ACHN (cell line): Measurements from ENCODE around the gene ITPRIPL2.

ENCODE experiments used
- DNase-seq: peaks from one replicate; pipeline ENCODE4 v3.0.0-alpha.2; 2015
- in situ Hi-C: cut with HindIII; loops from 2 replicates; pipeline ENCODE4 v1.10.0; 2017; ENCODE audit warnings: low sequenced_read_pairs, low pct_ligation_motif_present, low pct_unique_long_range_greater_than_20kb

Gene ITPRIPL2

DNA sequence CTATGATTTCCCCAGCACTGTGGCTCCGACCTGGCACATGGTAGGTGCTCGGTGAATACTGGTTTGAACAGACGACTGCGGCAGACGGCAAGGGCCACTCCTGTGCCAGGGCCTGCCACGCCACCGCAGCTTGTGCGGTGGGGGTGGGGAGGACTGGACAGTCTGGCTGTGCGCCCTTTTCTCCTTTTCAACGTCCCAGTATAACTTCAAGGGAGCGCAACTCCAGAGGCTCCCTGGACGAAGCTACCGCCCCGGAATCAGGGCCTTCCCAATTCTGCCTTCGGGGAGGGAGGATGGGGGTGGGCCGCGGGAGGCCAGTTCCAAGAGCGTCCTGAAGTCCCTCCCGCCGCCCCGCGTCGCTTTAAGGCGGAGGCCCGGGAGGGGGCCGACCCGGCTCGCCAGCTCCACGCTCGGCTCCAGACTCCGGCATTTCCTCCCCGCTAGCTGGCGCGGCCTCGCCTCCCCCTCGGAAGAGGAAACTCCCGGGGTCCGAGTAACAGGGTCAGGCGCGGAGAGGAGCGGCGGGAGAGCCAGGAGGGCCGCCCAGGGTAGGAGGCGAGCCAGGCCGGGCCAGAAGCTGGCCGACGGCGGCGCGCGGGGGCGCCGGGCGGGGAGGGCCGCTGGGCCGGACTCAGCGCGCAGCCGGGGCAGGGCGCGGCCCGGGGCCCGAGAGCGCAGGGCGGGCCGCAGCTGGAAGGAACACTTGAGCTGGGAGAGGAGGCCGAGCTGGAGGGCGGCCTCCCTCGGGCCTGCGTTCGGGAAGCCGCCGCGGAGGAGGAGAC, at the start of gene ITPRIPL2:
ITPRIPL2 (plus strand) TSS at position 388 of the 782 bp plus-strand sequence. CDS start 498 bp downstream, outside the sequence.
- DNase-seq: peak; percentile 92
- in situ Hi-C loops: no loop called here

DNA sequence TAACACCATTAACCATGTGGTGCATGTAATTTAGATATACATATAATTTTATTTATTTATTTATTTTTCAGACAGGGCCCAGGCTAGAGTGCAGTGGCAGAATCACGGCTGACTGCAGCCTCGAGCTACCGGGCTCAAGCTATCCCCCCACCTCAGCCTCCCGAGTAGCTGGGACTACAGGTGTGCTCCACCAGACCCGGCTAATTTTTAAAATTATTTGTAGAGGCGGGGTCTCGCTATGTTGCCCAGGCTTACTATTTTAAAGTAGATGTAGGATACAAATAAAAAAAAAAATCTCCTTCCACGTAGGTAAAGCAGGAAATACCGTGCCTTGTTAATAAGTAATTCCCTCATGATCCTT, 46.8 kb upstream of the ITPRIPL2 start:
- no peak for DNase-seq
- in situ Hi-C loops: no loop called here

DNA sequence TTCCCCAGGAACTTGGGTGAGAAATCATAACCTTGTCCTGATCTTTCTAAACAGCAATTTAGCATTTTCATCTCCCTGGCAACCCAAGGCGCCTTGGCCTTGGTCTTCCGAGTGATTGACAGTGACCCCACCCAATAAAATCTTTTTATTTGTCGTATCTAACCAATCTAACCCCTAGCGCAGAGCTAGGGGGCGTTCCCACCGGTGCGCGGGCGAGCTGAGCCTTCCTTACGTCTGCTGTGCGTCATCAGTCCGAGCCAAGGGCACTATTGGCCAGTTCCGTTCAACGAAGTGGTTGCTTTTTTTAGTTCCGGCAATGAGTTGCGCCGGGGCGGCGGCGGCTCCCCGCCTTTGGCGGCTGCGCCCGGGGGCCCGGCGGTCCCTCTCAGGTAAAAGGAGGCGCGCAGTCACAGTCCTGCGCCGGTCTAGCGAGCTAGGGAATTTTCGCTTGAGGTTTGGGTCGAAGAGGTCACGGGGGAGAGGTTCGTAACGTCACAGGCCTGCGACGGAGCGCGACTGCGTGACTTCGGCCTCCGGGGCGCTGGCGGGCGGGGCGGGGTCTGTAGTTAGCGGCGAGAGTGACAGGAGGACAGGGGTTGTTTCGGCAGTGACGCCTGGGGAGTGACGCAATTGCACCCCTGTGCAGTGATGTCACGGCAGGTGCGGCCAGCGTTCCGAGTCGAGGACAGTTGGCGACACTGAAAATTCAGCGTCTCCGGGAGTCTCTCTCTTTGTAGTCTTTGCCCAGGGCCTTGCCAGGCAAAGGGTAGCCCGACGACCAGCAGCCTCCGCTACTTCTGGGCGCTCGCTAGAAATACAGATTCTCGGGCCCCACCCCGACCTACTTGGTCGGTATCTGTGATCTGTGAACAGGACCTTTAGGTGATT, 46.2 kb upstream of the ITPRIPL2 start, which contains the start of gene COQ7:
COQ7 (plus strand) TSS at position 266 of the 888 bp plus-strand sequence; CDS start at position 317, 51 bp downstream.
- in situ Hi-C loops: no loop called here

DNA sequence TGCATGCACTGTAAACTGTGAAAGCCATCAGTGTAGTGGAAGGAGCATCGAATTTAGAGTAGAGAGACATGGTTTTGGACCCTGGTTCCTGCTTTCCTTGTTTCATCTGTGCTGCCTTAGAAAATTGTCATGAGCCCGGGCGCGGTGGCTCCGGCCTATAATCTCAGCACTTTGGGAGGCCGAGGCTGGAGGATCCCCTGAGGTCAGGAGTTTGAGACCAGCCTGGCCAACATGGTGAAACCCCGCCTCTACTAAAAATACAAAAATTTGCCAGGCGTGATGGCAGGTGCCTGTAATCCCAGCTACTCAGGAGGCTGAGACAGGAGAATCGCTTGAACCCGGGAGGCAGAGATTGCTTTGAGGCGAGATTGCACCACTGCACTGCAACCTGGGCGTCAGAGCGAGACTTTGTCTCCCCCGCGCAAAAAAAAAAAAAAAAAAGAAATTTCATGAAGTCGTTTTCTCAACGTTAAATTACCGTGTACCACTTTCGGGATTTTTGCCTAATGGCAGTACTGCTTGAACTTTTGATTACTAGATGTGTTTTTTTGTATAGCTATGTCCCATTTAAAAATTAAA, 45.4 kb upstream of the ITPRIPL2 start:
- in situ Hi-C loops: no loop called here
- peak; percentile 16 for DNase-seq

More for the DNA sequence above, 46.2 kb upstream of the ITPRIPL2 start, which contains the start of gene COQ7:
- peak; percentile 100 for DNase-seq

DNA sequence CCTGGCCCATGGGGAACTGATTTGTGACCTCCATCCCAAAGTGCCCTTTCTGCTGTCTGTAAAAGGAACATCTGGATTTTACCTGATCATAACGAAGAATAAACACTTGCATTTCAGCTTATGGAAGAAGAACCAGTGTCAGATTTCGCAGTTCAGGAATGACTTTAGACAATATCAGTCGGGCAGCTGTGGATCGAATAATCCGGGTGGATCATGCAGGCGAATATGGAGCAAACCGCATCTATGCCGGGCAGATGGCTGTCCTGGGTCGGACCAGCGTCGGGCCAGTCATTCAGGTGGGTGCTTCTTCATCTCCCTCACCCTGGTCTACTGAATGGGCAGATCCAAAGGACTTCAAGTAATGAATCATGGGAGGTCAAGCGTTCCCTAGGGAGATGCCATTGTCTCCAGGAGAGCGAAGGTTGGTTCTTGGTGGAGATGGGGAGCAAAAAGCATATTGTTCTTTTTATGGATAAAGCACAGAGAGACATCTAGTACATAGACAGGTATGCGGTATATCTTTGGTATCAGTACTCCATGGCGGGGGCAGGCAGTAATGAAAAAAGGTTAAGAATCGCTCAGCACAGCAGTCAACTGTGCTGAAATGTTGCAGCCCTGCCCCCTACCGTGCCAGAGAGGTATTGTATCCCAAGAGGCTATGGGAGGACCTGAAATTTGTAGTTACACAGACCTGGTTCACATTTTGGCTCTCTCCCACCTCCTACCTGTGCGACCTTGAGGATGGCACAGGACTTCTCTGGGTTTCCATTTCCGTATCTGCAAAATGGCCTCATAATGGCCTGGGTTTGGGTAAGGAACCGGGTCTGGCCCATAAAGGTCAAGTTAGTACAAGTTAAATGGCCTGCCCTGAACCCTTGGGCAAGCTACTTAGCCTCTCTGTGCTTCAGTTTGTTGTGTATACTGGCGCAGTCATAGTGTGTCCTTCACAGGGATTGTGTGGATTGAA, 41.7 kb upstream of the ITPRIPL2 start:
- DNase-seq: peak; percentile 72
- in situ Hi-C loops: no loop called here

DNA sequence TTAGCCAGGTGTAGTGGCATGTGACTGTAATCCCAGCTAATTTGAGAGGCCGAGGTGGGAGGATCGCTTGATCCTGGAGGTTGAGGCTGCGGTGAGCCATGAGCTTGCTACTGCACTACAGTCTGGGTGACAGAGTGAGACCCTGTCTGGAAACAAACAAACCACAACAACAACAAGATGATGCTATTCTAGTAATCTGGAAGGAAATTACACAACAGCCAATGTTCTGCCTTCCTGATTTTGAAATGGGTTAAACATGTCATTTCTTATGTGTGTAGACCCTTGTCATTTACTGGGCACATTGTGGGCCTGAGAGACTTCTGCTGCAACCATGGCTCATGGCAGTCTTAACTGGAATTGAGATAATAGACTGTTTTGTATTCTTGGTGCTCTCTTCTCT, 40.4 kb upstream of the ITPRIPL2 start:
- no peak for DNase-seq
- in situ Hi-C loops: no loop called here

DNA sequence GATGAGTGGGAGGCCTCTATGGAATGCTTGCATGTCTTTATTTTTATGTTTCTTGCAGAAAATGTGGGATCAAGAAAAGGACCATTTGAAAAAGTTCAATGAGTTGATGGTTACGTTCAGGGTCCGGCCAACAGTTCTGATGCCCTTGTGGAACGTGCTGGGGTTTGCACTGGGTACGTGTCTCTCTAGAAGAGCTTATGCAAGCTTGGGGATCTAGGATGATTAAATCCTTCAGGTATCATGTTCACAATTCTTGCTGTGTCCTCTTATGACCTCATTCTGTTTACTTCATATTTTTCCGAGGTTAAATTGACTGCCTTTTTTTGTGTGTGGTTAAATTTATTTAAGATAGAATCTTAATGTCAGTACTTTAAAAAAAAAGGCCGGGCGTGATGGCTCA, 39.9 kb upstream of the ITPRIPL2 start:
- no peak for DNase-seq
- in situ Hi-C loops: no loop called here

DNA sequence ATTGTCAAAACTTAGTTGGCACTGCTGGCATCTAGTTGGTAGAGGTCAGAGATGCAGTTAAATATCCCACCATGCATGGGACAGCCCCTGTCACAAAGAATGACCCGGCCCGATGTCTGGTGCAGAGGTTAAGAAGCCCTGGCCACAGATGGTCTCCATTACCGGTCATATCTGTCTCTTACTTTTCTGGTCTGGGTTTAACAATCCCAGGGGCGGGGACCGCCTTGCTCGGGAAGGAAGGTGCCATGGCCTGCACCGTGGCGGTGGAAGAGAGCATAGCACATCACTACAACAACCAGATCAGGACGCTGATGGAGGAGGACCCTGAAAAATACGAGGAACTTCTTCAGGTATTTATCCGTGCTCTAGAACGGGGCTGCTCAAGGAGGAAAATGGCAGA, 38.3 kb upstream of the ITPRIPL2 start:
- in situ Hi-C loops: no loop called here
- DNase-seq: no peak

DNA sequence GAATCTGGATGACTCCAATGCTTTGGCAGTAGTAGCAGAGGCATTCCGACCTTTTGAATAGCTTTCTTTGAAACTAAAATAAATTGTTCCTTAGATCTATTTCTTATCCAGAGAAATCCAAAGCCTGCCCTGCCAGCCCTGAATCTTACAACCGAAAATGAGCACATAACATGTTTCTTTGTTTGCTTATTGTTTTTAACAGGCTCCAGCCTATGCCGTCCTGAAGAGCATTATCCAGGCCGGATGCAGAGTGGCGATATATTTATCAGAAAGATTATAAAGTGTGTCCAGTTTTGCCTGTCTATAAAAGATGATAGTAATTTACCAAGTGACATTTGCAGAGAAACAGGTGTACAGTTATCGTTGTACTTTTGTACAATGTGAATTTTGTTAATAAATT, 35.9 kb upstream of the ITPRIPL2 start:
- no peak for DNase-seq

DNA sequence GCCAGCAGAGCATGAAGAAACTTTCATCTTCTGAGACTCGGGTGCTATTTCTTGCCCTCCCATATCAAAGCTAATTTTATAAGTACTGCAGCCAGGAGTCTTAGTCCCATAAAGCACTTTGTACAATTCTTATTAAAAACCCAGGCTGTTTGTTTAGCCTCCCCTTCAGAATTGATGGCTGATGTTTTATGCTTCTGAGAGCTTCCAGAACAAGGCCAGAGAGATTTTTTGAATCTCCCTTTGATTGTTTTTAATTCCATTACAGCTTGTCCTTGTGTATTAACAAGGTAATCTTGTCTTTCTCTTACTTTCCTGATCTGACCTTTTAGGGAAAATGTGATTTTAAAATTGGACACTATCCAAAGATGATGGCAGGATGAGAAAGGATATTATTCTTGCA, 30.1 kb upstream of the ITPRIPL2 start:
- in situ Hi-C loops: no loop called here
- DNase-seq: no peak

More for the DNA sequence above, 35.9 kb upstream of the ITPRIPL2 start:
- in situ Hi-C loops: no loop called here

DNA sequence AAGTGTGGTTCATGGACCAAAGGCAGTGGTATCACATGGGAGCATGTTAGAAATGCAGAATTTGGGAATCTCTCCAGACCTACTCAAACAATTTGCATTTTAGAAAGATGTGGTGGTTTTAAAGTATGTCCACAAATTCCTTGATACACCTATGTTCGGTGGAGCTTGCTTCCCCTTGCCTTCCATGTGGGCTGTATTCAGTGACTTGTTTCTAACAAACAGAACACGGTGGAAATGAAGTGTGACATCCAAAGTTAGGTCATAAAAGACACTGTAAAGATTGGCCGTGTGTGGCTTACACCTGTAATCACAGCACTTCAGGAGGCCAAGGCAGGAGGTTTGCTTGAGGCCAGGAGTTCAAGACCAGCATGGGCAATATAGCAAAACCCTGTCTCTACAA, 29.6 kb upstream of the ITPRIPL2 start:
- no peak for DNase-seq
- in situ Hi-C loops: no loop called here

DNA sequence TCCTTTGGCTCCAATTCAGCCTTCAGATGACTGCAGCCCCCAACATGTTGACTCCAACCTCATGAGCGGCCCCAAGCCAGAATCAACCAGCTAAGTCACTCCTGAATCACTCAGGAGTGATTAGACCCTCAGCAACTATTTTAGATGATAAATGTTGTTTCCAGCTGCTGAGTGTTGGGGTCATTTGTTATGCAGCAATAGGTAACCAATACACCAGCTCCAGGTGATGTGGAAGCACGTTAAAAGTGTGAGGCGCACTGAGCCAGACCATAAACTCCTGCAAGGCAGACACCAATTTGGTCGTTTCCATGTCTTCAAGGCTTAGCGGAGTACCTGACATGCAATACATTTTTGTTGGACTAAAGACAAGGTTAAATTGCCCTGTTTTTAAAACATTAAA, 28.9 kb upstream of the ITPRIPL2 start:
- in situ Hi-C loops: no loop called here
- no peak for DNase-seq

DNA sequence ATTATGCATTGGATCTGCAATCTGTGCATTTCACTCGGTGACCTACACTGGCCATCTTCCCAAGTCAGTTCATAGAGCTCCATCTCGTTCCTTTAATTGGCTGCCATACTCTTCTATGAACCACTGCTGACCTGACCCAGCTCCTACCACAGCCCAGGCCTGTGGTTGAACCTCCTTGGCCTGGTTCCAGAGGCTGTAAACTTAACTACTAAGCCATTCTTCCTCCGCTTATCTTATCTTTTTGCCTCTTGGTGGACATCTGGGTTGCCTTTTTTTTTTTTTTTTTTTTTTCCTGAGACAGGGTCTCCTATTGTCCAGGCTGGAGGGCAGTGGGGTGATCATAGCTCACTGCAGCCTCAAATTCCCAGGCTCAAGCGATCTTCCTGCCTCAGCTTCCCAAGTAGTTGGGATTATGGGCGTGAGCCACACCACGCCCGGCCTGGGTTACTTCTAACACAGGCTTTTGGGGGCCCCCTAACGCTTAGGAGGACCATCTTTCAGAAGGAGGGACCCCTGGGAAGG, 28.0 kb upstream of the ITPRIPL2 start:
- no peak for DNase-seq
- in situ Hi-C loops: no loop called here

DNA sequence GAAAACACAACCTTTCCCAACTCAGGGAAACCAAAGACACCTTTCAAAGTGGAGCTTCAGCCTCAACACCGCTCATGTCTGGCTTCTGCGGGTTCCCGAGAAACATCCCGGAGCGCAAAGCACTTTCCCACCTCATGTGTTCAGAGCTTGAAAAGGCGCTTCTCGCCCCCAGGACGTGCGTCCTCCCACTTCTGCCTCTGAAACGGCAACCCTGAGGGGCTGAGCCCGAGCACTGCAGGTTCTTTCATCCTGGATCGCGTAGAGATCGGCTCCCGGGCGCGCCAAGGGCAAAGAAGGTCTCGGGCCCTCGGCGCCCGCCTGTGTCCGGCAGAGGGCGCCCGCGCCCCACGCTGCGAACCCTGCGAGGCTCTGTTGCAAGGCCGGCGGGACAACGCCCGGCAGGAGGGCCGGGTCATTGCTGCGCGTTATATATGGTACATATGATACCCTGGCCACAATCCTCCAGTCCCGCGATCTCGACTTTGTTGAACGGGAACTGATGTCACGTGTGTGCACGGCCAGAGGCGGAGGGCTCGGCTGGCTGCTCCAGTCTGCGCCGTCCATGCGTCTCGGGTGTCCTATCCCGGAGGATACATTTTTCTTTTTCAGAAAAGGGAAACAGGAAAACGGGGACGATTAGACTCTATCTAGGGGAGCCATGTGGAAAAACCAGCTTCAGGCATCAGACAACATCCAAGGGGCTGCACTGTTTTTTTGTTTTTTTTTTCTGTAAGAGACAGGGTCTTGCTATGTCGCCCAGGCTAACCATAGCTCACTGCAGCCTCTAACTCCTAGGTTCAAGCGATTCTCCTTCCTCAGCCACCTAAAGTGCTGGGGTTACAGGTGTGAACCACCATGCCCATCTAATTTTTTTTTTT, 27.2 kb upstream of the ITPRIPL2 start:
- in situ Hi-C loops: no loop called here
- peak; percentile 78 for DNase-seq

DNA sequence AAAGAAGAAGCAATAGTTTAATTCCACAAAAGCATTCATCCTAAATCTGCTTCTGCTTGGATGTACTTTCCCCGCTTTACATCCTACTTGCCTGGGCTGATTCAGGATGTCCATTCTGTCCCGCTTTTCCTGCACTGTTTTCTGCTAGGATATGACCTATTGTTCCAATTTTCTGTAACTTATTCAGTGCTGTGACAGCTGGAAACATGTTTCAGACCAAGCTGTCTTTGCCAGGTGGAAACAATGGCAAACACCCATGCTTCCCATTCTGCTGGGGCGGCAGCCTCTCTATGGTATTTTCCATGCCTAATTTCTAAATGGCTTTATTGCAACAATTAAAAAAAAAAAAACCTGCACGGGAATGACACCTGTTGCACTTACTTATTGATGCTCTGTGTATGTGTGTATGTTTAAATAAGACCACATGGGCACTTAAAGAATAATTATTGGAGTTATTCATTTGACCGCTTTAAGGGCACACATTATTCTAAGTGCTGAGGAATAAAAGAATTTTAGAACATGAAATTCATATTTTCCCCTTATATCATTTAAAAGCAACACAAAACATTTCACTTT, 25.3 kb upstream of the ITPRIPL2 start:
- DNase-seq: no peak
- in situ Hi-C loops: no loop called here

DNA sequence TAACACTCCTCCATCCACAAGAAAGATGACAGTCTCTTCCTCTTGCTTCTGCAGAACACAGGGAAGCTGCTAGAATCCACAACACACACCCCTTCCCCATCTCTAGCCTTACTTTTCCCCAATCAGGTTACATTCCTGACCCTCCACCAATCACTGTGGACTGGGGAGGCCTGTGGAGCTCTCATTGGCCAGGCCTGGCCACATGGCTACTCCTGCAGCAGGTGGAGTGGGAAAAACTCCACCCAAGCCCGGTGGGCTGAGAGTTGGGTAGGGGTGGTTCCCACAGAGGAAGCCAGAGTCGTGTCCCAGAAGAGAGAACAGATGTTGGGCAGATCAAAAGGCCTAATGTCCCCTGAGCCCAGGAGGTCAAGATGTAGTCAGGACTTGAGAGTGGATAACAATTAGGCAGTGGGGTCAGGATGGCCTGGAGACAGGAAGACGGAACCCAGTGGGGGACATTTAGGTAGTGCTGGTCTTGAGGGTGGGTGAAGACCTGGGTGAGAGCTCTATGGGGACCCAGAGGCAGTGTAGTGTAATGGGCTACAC, 24.3 kb upstream of the ITPRIPL2 start:
- in situ Hi-C loops: no loop called here
- no peak for DNase-seq
